Breast epithelium (tissue), 4 donors: ENCODE data around the gene THSD1. TPM values are rescaled to one million over a fixed set of nuclear protein-coding genes. Genes with fewer than 3 reads are reported as not detected.
A peak's percentile ranks its signal among the peaks of the same experiment; 100 is the strongest.
"Not testable (repeated sequence)": the region's sequence is repeated elsewhere in the genome, so short reads cannot be mapped to it uniquely, and the experiment has no call there.

ENCODE experiments used
- DNase-seq, 2 donors: peaks; one replicate each; pipeline ENCODE4 v3.0.0-alpha.2; 2019; ENCODE audit warnings: low spot score in 2 of 2
- H3K27ac ChIP-seq, 2 donors: fragments of 200-600 bp; sonication (generic) in 1 of 2; one replicate each; pipeline ENCODE4 v1.5.1; 2016 to 2019; ENCODE audit warnings: mild to moderate bottlenecking in 1 of 2
- H3K27me3 ChIP-seq, 2 donors: fragments of 200-600 bp; sonication (generic) in 1 of 2; one replicate each; pipeline versions ENCODE4 v1.5.1 to v1.6.0; 2017 to 2019; ENCODE audit warnings: control low read depth in 1 of 2, mild to moderate bottlenecking in 1 of 2
- H3K36me3 ChIP-seq: fragments of 200-600 bp; one replicate; pipeline ENCODE4 v1.5.1; 2019
- H3K4me1 ChIP-seq, 2 donors: fragments of 200-600 bp; sonication (generic); one replicate each; pipeline ENCODE4 v1.5.1; 2016 to 2019; ENCODE audit warnings: control low read depth in 1 of 2
- H3K4me3 ChIP-seq, 3 donors: fragments of 200-600 bp; sonication (generic); 1 replicate in 2 of 3; 2 replicates in 1 of 3; pipeline ENCODE4 v1.5.1; 2016 to 2019; ENCODE audit warnings: mild to moderate bottlenecking in 3 of 3, moderate library complexity in 2 of 3
- H3K9me3 ChIP-seq, 2 donors: fragments of 200-600 bp; sonication (generic) in 1 of 2; one replicate each; pipeline ENCODE4 v1.5.1; 2016 to 2019; ENCODE audit warnings: control low read depth in 1 of 2
- CTCF ChIP-seq, 3 donors: fragments of 450-650 bp; IDR thresholded peaks; one replicate each; pipeline ENCODE4 v1.5.1; 2016 to 2017; ENCODE audit warnings: antibody characterized with exemption in 3 of 3, mild to moderate bottlenecking in 3 of 3, moderate library complexity in 3 of 3
- POLR2A ChIP-seq: fragments of 450-650 bp; IDR thresholded peaks from one replicate; pipeline ENCODE4 v1.6.1; 2016; ENCODE audit warnings: antibody characterized with exemption, mild to moderate bottlenecking, moderate library complexity
- POLR2AphosphoS5 ChIP-seq, 3 donors: sonication (generic); formaldehyde crosslinking; IDR thresholded peaks; one replicate each; pipeline ENCODE4 v1.6.1; 2017; ENCODE audit warnings: antibody characterized with exemption in 3 of 3
- intact Hi-C: fragments of 100-400 bp; cut with DNase I; formaldehyde crosslinking; loops from one replicate; pipeline ENCODE4 v1.15.1; 2023; ENCODE audit warnings: low total_unique reads
- total RNA-seq, 3 donors: library from RNA; depleted of rRNA; stranded (reverse); fragments of >200 nt; gene quantifications; one replicate each; pipeline ENCODE4 v1.1.0, GENCODE V29; 2016

Gene THSD1
- total RNA-seq, 3 donors from 2014 or later = 5.8 to 9.8 (median 9.1) TPM

GRCh38 chr13:52374873-52375411 is 31.0 kb downstream of the THSD1 start:
- no peak overlapping the region for H3K4me3 ChIP-seq
- no peaks in the 10 kb centered on the region for H3K27me3 ChIP-seq
- intact Hi-C loops = no loop called here
- TF ChIP-seq POLR2A (no peak), POLR2AphosphoS5 (IDR thresholded peaks at IDR 0.05) (no peak)
- no peaks in the 10 kb centered on the region for H3K4me1 ChIP-seq
- no peak for DNase-seq
- H3K27ac ChIP-seq = peak overlapping the region in 1 of 2 donors; percentile 25
- no peaks in the 10 kb centered on the region for H3K9me3 ChIP-seq
- no peaks in the 10 kb centered on the region for H3K36me3 ChIP-seq

- Histone ChIP-seq H3K9me3 (no peaks in the 10 kb centered on the region), H3K27me3 (no peaks in the 10 kb centered on the region), H3K27ac (no peak overlapping the region), H3K4me3 (no peak overlapping the region), H3K36me3 (no peaks in the 10 kb centered on the region), H3K4me1 (no peaks in the 10 kb centered on the region)
- DNase-seq = no peak
- intact Hi-C loops = no loop called here
- TF ChIP-seq CTCF (IDR thresholded peaks at IDR 0.05) (no peak), POLR2AphosphoS5 (IDR thresholded peaks at IDR 0.05) (no peak), POLR2A (no peak)
Measured at GRCh38 chr13:52374389-52374788, 31.6 kb downstream of the THSD1 start.

GRCh38 chr13:52373277-52373676 is 32.7 kb downstream of the THSD1 start:
- H3K9me3 ChIP-seq, H3K4me3 ChIP-seq, intact Hi-C loops, H3K27me3 ChIP-seq, H3K27ac ChIP-seq, DNase-seq, H3K4me1 ChIP-seq, H3K36me3 ChIP-seq: not testable (repeated sequence)

- no peaks in the 10 kb centered on the region for H3K9me3 ChIP-seq
- no peaks in the 10 kb centered on the region for H3K4me1 ChIP-seq
- H3K4me3 ChIP-seq = no peak overlapping the region
- intact Hi-C loops = no loop called here
- H3K36me3 ChIP-seq = no peaks in the 10 kb centered on the region
- H3K27ac ChIP-seq = no peak overlapping the region
- DNase-seq = no peak
- TF ChIP-seq CTCF (IDR thresholded peaks at IDR 0.05) (no peak), POLR2AphosphoS5 (IDR thresholded peaks at IDR 0.05) (no peak), POLR2A (no peak)
- no peaks in the 10 kb centered on the region for H3K27me3 ChIP-seq
Measured at GRCh38 chr13:52371736-52372247, 34.2 kb downstream of the THSD1 start.

GRCh38 chr13:52366291-52366690 is 39.7 kb downstream of the THSD1 start:
- intact Hi-C loops = no loop called here
- Histone ChIP-seq H3K36me3 (no peaks in the 10 kb centered on the region), H3K4me3 (no peak overlapping the region), H3K9me3 (no peaks in the 10 kb centered on the region), H3K27ac (no peak overlapping the region), H3K27me3 (no peaks in the 10 kb centered on the region), H3K4me1 (no peaks in the 10 kb centered on the region)
- DNase-seq = no peak
- TF ChIP-seq CTCF (IDR thresholded peaks at IDR 0.05) (no peak), POLR2AphosphoS5 (IDR thresholded peaks at IDR 0.05) (no peak)

GRCh38 chr13:52362169-52362887 is 43.6 kb downstream of the THSD1 start:
- H3K36me3 ChIP-seq, H3K9me3 ChIP-seq, H3K4me3 ChIP-seq, intact Hi-C loops, H3K27me3 ChIP-seq, H3K4me1 ChIP-seq, H3K27ac ChIP-seq, DNase-seq: not testable (repeated sequence)
